ENCODE results near the gene HFE. TPM values are rescaled to one million over a fixed set of nuclear protein-coding genes. Genes with fewer than 3 reads are reported as not detected.

HFE gene
- total and polyA plus RNA-seq, 2 donors from 2014 or later: 6.3 to 10.6 TPM

- no peak for TF ChIP-seq CTCF (IDR thresholded peaks at IDR 0.05; ENCODE audit: borderline replicate concordance, extremely low read depth, insufficient read depth)
- Histone ChIP-seq H3K27me3 (ENCODE audit: control insufficient read depth, insufficient read depth, low read length) (no peaks in the 10 kb centered on the region), H3K4me1 (ENCODE audit: control insufficient read depth in 2 of 3, insufficient read depth in 2 of 3, low read depth in 1 of 3, low read length in 3 of 3) (peaks cover 0 to 5% (median 3%) of the 10 kb centered on the region in 3 donors), H3K4me3 (ENCODE audit: low read length in 3 of 3) (peak overlapping the region in 2 of 3 donors; percentile 27 to 36), H3K9ac (ENCODE audit: low read length in 3 of 3) (no peak overlapping the region), H3K27ac (ENCODE audit: low read depth in 2 of 2, low read length in 2 of 2) (peak overlapping the region; percentile 51 to 52), H3K36me3 (ENCODE audit: control insufficient read depth in 2 of 3, insufficient read depth in 3 of 3, low read length in 3 of 3) (no peaks in the 10 kb centered on the region), H3K9me3 (ENCODE audit: control insufficient read depth in 2 of 3, insufficient read depth in 1 of 3, low read length in 3 of 3) (no peaks in the 10 kb centered on the region)
- FAIRE-seq: no peak
- DNase-seq: peak in 2 of 5 donors; percentile 56 to 60
- intact Hi-C loops (cut with DNase I): no loop called here
Measured at GRCh38 chr6:26121141-26122004, 34.1 kb downstream of the HFE start.

- DNase-seq: no peak
- TF ChIP-seq CTCF (IDR thresholded peaks at IDR 0.05; ENCODE audit: borderline replicate concordance, extremely low read depth, insufficient read depth): no peak
- peak overlapping the region in 1 of 3 donors; percentile 99 for H3K9ac ChIP-seq (ENCODE audit: low read length in 3 of 3)
- H3K4me1 ChIP-seq (ENCODE audit: control insufficient read depth in 2 of 3, insufficient read depth in 2 of 3, low read depth in 1 of 3, low read length in 3 of 3): peaks cover 0 to 5% (median 3%) of the 10 kb centered on the region in 3 donors
- H3K27me3 ChIP-seq (ENCODE audit: control insufficient read depth, insufficient read depth, low read length): no peaks in the 10 kb centered on the region
- no peaks in the 10 kb centered on the region for H3K36me3 ChIP-seq (ENCODE audit: control insufficient read depth in 2 of 3, insufficient read depth in 3 of 3, low read length in 3 of 3)
- intact Hi-C loops (cut with DNase I): no loop called here
- peak overlapping the region; percentile 93 to 96 for H3K27ac ChIP-seq (ENCODE audit: low read depth in 2 of 2, low read length in 2 of 2)
- H3K9me3 ChIP-seq (ENCODE audit: control insufficient read depth in 2 of 3, insufficient read depth in 1 of 3, low read length in 3 of 3): no peaks in the 10 kb centered on the region
- no peak for FAIRE-seq
- peak overlapping the region in 2 of 3 donors; percentile 64 to 100 for H3K4me3 ChIP-seq (ENCODE audit: low read length in 3 of 3)
Measured at GRCh38 chr6:26122005-26122388, 34.8 kb downstream of the HFE start.

- Histone ChIP-seq H3K27ac (ENCODE audit: low read depth in 2 of 2, low read length in 2 of 2) (peak overlapping the region; percentile 93 to 96), H3K9me3 (ENCODE audit: control insufficient read depth in 2 of 3, insufficient read depth in 1 of 3, low read length in 3 of 3) (no peaks in the 10 kb centered on the region), H3K9ac (ENCODE audit: low read length in 3 of 3) (peak overlapping the region in 2 of 3 donors; percentile 36 to 99), H3K27me3 (ENCODE audit: control insufficient read depth, insufficient read depth, low read length) (no peaks in the 10 kb centered on the region), H3K36me3 (ENCODE audit: control insufficient read depth in 2 of 3, insufficient read depth in 3 of 3, low read length in 3 of 3) (no peaks in the 10 kb centered on the region), H3K4me3 (ENCODE audit: low read length in 3 of 3) (peak overlapping the region; percentile 64 to 100 (median 99)), H3K4me1 (ENCODE audit: control insufficient read depth in 2 of 3, insufficient read depth in 2 of 3, low read depth in 1 of 3, low read length in 3 of 3) (peaks cover 0 to 7% (median 5%) of the 10 kb centered on the region in 3 donors)
- FAIRE-seq: no peak
- intact Hi-C loops (cut with DNase I): no loop called here
- DNase-seq: peak in 2 of 5 donors; percentile 54 to 67
- TF ChIP-seq CTCF (IDR thresholded peaks at IDR 0.05; ENCODE audit: borderline replicate concordance, extremely low read depth, insufficient read depth): no peak
Measured at GRCh38 chr6:26122402-26122792, 35.2 kb downstream of the HFE start.
